Activated CD8-positive, alpha-beta memory T cell treated with anti-CD3 and anti-CD28 coated beads, Interleukin-2, amount 50 U/mL, for 24 hours (primary cell): ENCODE data around the gene ADSS2.
"Not testable (repeated sequence)": the region's sequence is repeated elsewhere in the genome, so short reads cannot be mapped to it uniquely, and the experiment has no call there.

Experiments
- DNase-seq: peaks from one replicate; pipeline ENCODE4 v3.0.0-alpha.2; 2020; ENCODE audit errors: extremely low read depth

ADSS2 gene

GRCh38 chr1:244395965-244396364, 55.7 kb downstream of the ADSS2 start:
- DNase-seq: no peak

GRCh38 chr1:244394826-244395765, 56.6 kb downstream of the ADSS2 start:
- no peak for DNase-seq

DNA sequence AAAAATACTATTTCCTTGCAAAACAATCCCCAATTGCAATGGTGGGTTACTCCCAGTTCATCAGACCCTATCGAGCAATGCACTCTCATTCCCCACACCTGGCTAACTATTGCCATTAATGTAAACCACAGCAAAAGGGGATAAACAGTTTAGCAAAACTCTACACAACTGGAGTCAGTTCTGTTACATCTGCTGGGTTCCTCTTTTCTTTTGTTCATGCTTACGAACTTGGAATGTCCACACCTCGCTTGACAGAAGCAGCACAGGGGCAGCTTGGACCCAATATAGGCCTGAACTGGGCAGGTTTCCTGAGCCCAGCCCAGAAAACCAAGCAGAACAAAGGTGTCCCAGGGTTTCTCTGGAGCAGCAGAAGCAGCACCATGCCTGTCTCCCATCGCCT, 57.4 kb downstream of the ADSS2 start:
- no peak for DNase-seq

DNA sequence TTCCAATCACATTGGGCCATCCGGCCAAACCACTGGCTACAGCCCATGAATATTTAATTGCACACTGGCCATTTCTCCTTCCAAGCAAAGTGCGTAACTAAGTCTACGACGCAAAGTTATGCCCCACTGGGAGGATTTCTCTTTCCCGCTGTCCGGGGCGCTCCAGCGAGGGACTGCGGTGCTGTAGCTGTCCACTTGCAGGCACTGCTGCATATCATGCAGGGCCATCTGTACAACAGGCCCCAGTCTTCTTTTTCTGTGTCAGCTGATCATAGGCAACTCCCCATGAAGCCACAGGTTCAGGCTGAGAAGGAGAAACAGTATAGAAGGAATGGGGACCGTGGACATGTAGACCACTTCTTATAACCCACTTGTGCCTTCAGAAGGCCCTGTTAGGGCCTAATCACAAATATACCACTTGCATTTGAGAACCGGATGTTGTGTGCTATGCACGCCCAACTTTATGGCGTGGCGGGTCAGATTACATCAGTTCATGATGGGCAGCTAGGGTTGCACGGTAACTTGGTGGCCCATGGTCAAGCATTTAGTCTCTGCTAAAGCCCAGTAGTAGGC, 58.0 kb downstream of the ADSS2 start:
- DNase-seq: no peak

DNA sequence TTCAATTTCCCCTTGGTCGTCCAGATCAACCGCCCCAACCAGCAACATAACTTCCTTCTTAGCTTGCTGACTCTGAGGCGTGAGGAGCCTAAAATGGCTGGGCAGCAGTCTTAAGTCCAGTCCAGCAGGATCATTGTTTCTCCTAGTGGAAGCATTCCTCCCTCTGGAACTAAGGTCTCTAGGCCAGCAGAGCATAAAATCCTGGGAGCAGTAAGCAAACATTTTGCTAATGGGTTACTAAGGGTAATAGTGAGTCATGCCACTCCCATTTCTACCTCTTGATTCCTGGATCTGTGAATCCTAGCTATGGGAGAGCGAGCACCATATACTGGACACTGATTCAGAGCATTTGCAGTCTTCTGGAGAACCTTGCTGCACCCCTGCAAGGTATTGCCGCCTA, 59.9 kb downstream of the ADSS2 start:
- no peak for DNase-seq

- DNase-seq: no peak
These were observed 62.7 kb downstream of the ADSS2 start for GRCh38 chr1:244388961-244389360.

DNA sequence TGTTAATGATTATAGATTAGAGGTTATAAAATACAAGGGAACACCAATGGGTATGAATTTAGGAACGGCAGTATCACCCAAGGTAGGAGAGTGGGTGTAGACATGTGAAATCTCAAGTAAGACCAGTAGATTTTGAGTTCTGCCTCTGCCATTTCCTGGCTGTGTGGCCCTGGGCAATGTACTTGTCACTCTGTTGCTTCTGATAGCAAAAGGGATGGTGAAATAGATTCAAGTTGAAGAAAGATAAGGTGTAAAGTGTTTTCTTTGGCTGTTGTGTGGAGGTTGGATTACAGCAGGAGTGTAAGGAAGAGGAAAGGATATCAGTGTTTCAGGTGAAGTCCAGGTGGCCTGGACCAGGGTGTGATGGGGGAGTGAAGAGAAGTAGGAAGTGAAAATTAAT, 64.3 kb downstream of the ADSS2 start:
- DNase-seq: no peak

DNA sequence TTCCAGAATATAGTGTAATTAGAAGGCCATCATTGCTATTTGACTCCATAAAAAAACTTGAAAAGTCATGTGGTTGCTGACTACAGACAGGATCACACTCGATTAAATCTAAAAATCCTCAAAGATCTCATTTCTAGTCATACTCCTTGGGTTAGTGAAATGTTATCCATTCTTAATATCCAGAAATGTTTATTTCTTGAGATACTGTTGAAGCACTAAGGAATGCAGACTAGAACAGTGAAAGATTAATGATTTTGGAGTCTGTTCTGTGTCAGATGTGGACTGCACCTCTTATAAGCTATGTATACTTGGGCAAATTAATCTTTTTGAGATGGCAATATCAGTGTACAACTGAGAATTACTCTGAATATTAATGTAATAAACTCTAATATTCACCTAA, 65.1 kb downstream of the ADSS2 start:
- DNase-seq: no peak

GRCh38 chr1:244384066-244384465, 67.6 kb downstream of the ADSS2 start:
- DNase-seq: no peak

DNA sequence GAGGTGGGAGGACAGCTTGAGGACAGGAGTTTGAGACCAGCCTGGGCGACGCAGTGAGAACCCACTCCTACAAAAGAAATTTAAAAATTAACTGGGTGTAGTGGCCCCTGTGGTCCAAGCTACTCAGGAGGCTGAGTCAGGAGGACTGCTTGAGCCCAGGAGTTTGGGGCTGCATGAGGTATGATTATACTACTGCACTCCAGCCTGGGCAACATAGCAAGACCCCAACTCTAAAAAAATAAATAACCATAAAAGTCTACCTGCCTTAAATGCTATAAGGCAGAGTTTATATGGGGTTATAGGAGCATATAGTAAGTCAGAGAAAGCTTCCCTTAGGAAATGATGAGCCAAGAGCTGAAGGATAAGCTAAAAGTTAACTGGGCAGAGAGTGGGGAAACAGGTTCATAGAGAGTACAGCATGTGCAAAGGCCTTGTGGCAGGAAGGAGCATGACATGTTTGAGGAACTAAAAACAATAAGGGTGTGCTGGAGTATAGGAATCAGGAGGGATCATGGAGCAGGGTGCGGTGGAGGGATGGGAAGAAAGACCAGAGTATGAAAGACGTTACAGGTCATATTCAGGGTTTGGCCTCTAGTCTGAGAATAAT, 68.3 kb downstream of the ADSS2 start:
- DNase-seq: no peak

DNA sequence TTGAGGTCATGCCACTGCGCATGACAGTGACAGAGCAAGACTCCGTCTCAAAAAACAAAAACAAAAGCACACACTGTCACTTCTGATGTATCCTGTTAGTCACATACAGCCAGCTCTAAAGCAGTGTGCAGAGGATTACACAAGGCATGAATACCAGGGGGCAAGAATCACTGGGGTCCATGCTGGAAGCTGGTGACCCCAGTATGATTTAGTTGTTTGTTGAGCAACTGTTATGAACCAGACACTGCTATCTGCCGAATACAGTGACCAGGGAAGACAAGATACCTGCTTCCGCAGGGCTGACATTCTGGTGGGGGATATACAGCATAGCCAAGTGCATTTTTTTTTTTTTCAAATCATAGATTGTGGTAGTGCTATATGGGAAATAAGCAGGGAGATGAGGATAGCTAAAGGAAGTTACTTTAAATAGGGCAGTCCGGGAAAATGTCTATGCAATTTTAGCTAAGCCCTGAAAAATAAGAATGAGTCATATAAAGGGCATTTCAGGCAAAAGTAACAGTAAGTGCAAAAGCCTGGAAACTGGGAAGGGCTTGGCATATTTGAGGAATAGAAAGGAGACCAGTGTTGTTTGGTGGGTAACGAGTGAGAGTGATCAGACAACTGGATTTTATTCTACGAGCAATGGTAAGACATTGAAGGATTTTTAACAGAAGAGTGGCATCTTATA, 69.7 kb downstream of the ADSS2 start:
- no peak for DNase-seq

DNA sequence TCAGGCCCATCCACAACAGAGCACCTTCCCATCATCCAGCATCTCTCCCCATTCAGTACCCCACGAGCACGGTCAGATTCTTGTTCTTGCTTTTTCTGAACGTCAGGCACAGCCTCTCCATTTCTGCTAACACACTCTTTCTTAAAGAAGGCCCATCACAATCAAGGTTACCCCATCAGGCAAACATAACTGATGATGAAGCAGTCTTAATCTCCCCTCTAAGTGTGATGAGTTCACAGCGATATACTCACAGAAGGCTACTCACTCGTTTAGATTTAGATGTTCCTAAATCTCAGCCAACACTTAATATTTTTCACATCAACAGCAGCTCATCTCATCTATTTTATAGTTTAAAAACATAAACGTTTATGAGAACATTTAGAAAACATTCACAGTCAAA, 75.6 kb downstream of the ADSS2 start:
- no peak for DNase-seq

DNA sequence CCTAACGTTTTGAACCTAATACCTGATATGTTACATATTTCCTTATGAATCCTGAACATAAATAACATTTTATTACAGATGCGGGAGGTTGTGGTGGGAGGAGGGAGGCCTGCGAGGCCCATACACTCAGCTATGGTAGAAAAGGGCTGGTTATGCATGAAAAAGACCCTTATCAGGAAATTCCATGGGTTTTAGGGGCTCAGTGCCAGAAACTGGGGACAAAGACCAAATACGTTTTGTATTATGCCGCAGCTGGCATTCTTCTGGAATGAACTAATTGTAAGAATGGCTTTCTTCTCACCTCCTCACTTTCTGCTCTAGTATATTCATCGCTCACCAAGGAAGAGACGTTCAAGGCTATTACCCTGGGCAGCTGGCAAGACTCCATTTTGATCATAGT, 76.7 kb downstream of the ADSS2 start:
- no peak for DNase-seq

GRCh38 chr1:244374484-244374883, 77.2 kb downstream of the ADSS2 start:
- DNase-seq: not testable (repeated sequence)

GRCh38 chr1:244371242-244372141, 80.2 kb downstream of the ADSS2 start:
- no peak for DNase-seq

GRCh38 chr1:244370060-244370637, 81.6 kb downstream of the ADSS2 start:
- DNase-seq: no peak

GRCh38 chr1:244369256-244370057, 82.3 kb downstream of the ADSS2 start:
- DNase-seq: no peak

DNA sequence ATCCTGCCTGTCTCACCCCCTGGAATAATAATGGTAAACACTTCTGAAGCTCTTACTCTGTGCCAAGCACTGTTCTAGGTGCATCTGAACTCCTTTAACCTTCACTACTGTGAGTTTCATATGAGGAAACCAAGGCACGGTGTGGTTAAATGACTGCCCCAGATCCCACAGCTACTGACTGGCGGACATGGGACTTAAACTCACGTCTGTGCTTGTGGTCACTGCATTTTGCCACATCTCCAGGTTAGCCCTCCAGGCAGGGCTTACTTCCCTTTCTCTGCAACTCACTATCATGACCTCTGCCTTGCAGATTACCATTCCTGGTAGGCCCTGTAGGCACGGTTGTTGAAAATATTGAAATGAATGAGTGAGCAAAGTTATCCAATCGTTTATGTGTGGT, 83.4 kb downstream of the ADSS2 start:
- no peak for DNase-seq

DNA sequence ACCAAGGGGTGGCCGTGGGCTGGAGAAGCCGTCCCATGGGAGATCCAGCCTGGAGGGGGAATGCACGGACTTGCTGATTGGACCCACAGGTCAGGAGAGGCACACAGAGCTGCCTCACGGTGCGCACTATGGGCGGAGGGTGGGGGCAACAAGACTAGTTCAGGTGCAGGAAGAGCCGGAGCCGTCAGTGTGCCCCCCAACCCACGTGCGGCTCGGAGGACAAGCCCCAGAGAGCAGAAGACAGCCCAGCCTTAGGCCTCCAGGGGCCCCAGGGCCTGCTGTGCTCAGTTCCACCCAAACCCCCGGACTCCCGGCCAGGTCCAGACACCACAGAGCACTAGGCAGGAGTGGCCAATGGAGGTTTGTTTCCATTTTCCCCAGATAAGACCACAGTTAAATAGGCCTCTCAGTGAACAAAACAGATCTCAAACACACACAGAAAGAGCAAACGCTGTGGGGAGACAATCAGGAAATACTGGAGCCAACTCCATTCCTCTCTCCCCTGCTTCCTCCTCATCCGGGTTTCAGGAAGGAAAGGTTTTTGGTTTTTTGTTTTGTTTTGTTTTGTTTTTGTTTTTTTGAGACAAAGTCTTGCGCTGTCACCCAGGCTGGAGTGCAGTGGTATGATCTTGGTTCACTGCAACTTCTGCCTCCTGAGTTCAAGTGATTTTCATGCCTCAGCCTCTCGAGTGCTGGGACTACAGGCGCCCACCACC, 84.2 kb downstream of the ADSS2 start:
- DNase-seq: no peak
